H9 (cell line): ENCODE results near the gene TAAR8. TPM values are rescaled to one million over a fixed set of nuclear protein-coding genes. Genes with fewer than 3 reads are reported as not detected.

ENCODE experiments used
- DNase-seq: peaks from one replicate; pipeline ENCODE4 v3.0.0-alpha.2; 2017
- H2AFZ ChIP-seq: one replicate; pipeline ENCODE4 v1.6.1; 2013; ENCODE audit warnings: mild to moderate bottlenecking, low read length, control low read depth, moderate library complexity
- H2AK5ac ChIP-seq: 2 replicates; pipeline ENCODE4 v1.6.1; 2013; ENCODE audit warnings: low read length, control low read depth, mixed read lengths; ENCODE audit not compliant: insufficient read length
- H2BK120ac ChIP-seq: one replicate; pipeline ENCODE4 v1.6.1; 2013; ENCODE audit warnings: low read depth, mild to moderate bottlenecking, low read length, control low read depth, inconsistent platforms; ENCODE audit not compliant: poor library complexity, severe bottlenecking
- H2BK12ac ChIP-seq: 2 replicates; pipeline ENCODE4 v1.6.1; 2013; ENCODE audit warnings: low read length, control low read depth, mixed read lengths, low read depth; ENCODE audit not compliant: insufficient read length
- H2BK15ac ChIP-seq: 2 replicates; pipeline ENCODE4 v1.6.1; 2013; ENCODE audit warnings: low read depth, low read length, control low read depth
- H2BK20ac ChIP-seq: one replicate; pipeline ENCODE4 v1.6.1; 2013; ENCODE audit warnings: low read depth, mild to moderate bottlenecking, low read length, control low read depth, inconsistent platforms; ENCODE audit not compliant: poor library complexity, severe bottlenecking
- H2BK5ac ChIP-seq: 2 replicates; pipeline ENCODE4 v1.6.1; 2013; ENCODE audit warnings: low read length, control low read depth, mixed read lengths; ENCODE audit not compliant: insufficient read length
- H3K14ac ChIP-seq: 2 replicates; pipeline ENCODE4 v1.6.1; 2013; ENCODE audit warnings: low read length, control low read depth; ENCODE audit not compliant: insufficient read depth
- H3K18ac ChIP-seq: 2 replicates; pipeline ENCODE4 v1.6.1; 2013; ENCODE audit warnings: low read depth, mild to moderate bottlenecking, mixed read lengths, low read length, control low read depth; ENCODE audit not compliant: insufficient read length
- H3K23ac ChIP-seq: 2 replicates; pipeline ENCODE4 v1.6.1; 2013; ENCODE audit warnings: low read length, control low read depth, mixed read lengths, low read depth; ENCODE audit not compliant: insufficient read length
- H3K23me2 ChIP-seq: 2 replicates; pipeline ENCODE4 v1.6.1; 2013; ENCODE audit warnings: low read depth, mild to moderate bottlenecking, mixed read lengths, low read length, control low read depth; ENCODE audit not compliant: insufficient read length, poor library complexity, severe bottlenecking
- H3K27ac ChIP-seq: 2 replicates; pipeline ENCODE4 v1.5.1; 2013; ENCODE audit warnings: low read length, control low read depth, mixed read lengths, low read depth; ENCODE audit not compliant: insufficient read length
- H3K27me3 ChIP-seq: 2 replicates; pipeline ENCODE4 v1.6.1; 2013; ENCODE audit warnings: low read length, control low read depth, inconsistent platforms; ENCODE audit not compliant: insufficient read depth
- H3K4ac ChIP-seq: 2 replicates; pipeline ENCODE4 v1.6.1; 2013; ENCODE audit warnings: low read depth, mild to moderate bottlenecking, control low read depth, inconsistent platforms, low read length, moderate library complexity
- H3K4me1 ChIP-seq: 2 replicates; pipeline ENCODE4 v1.6.1; 2013; ENCODE audit warnings: low read length, control low read depth, inconsistent platforms; ENCODE audit not compliant: insufficient read depth
- H3K4me2 ChIP-seq: 2 replicates; pipeline ENCODE4 v1.6.1; 2013; ENCODE audit warnings: low read length, control low read depth, mixed read lengths; ENCODE audit not compliant: insufficient read length, insufficient read depth
- H3K56ac ChIP-seq: 2 replicates; pipeline ENCODE4 v1.6.1; 2013; ENCODE audit warnings: low read depth, mild to moderate bottlenecking, mixed read lengths, low read length, control low read depth; ENCODE audit not compliant: insufficient read length
- H3K79me1 ChIP-seq: 2 replicates; pipeline ENCODE4 v1.6.1; 2013; ENCODE audit warnings: low read depth, mild to moderate bottlenecking, moderate library complexity, low read length, control low read depth, inconsistent platforms; ENCODE audit not compliant: insufficient read depth, poor library complexity, severe bottlenecking
- H3K79me2 ChIP-seq: 2 replicates; pipeline ENCODE4 v1.6.1; 2013; ENCODE audit warnings: low read length, control low read depth, inconsistent platforms; ENCODE audit not compliant: insufficient read depth
- H3K9ac ChIP-seq: 2 replicates; pipeline ENCODE4 v1.6.1; 2013; ENCODE audit warnings: low read length, control low read depth, mixed read lengths; ENCODE audit not compliant: insufficient read length; ENCODE audit errors: extremely low read depth
- H3K9me3 ChIP-seq: one replicate; pipeline ENCODE4 v1.6.1; 2013; ENCODE audit warnings: low read depth, low read length, inconsistent platforms; ENCODE audit not compliant: control insufficient read depth
- H3T11ph ChIP-seq: one replicate; pipeline ENCODE4 v1.6.1; 2013; ENCODE audit warnings: mild to moderate bottlenecking, low read length, control low read depth, inconsistent platforms
- H4K20me1 ChIP-seq: one replicate; pipeline ENCODE4 v1.6.1; 2013; ENCODE audit not compliant: control insufficient read depth, insufficient read length, insufficient read depth
- H4K5ac ChIP-seq: 2 replicates; pipeline ENCODE4 v1.6.1; 2013; ENCODE audit warnings: low read depth, mild to moderate bottlenecking, mixed read lengths, low read length, control low read depth; ENCODE audit not compliant: insufficient read length
- H4K8ac ChIP-seq: replicated peaks from 2 replicates; pipeline ENCODE4 v1.6.1; 2013; ENCODE audit warnings: low read length, control low read depth, mixed read lengths, low read depth; ENCODE audit not compliant: insufficient read length
- H4K91ac ChIP-seq: 2 replicates; pipeline ENCODE4 v1.6.1; 2013; ENCODE audit warnings: low read depth, mild to moderate bottlenecking, moderate library complexity, mixed read lengths, low read length, control low read depth; ENCODE audit not compliant: insufficient read length
- H3K27ac Mint-ChIP-seq, 3 experiments: 2 replicates in 2 of 3; 3 replicates in 1 of 3; pipeline ENCODE4 v1.8.0; 2020 to 2021; ENCODE audit warnings: mixed read lengths in 3 of 3, mild to moderate bottlenecking in 1 of 3, moderate library complexity in 1 of 3
- H3K27me3 Mint-ChIP-seq: 2 replicates; pipeline ENCODE4 v1.8.0; 2021; ENCODE audit warnings: low read depth, mild to moderate bottlenecking, moderate library complexity, mixed read lengths
- H3K36me3 Mint-ChIP-seq, 3 experiments: 2 replicates in 2 of 3; 3 replicates in 1 of 3; pipeline ENCODE4 v1.8.0; 2020 to 2021; ENCODE audit warnings: low read depth in 3 of 3, mixed read lengths in 3 of 3; ENCODE audit not compliant: insufficient read depth in 1 of 3
- H3K4me1 Mint-ChIP-seq, 2 experiments: 2 replicates each; pipeline ENCODE4 v1.8.0; 2020; ENCODE audit warnings: mixed read lengths in 2 of 2
- H3K4me3 Mint-ChIP-seq, 2 experiments: 2 replicates in 1 of 2; 3 replicates in 1 of 2; pipeline ENCODE4 v1.8.0; 2020 to 2021; ENCODE audit warnings: mild to moderate bottlenecking in 2 of 2, mixed read lengths in 2 of 2, moderate library complexity in 1 of 2
- H3K9me3 Mint-ChIP-seq, 2 experiments: 2 replicates in 1 of 2; 3 replicates in 1 of 2; pipeline ENCODE4 v1.8.0; 2020; ENCODE audit warnings: mild to moderate bottlenecking in 2 of 2, mixed read lengths in 2 of 2, moderate library complexity in 1 of 2
- CTCF ChIP-seq: fragments of 200-600 bp; sonication (generic); conservative IDR thresholded peaks from 3 replicates; pipeline ENCODE4 v1.8.0; 2021; ENCODE audit warnings: antibody characterized with exemption, mild to moderate bottlenecking
- WGBS: extraction: QIAGEN DNeasy Blood & Tissue Kit; methylation state at CpG from one replicate; pipeline ENCODE4 v1.1.7; 2013; ENCODE audit warnings: missing lambda C conversion rate, low lambda C conversion rate, mixed read lengths; ENCODE audit not compliant: insufficient read length; ENCODE audit errors: extremely low coverage; 5-methylcytosine and 5-hydroxymethylcytosine counted together
- total RNA-seq: library from RNA; stranded (reverse); gene quantifications from 2 replicates; pipeline ENCODE4 v1.2.1, GENCODE V29; 2021

TAAR8 gene
- total RNA-seq, 1 experiment from 2014 or later, result not detected

- Histone ChIP-seq H4K20me1 (no peaks in the 10 kb centered on the region), H2BK12ac (no peak overlapping the region), H2AK5ac (no peak overlapping the region), H3K4me2 (no peak overlapping the region), H2AFZ (no peak overlapping the region), H4K8ac (no peak overlapping the region), H3K4me1 (peaks cover 9% of the 10 kb centered on the region; the same call in 1 of the 2 replicates), H3T11ph (no peak overlapping the region), H3K14ac (no peak overlapping the region), H4K5ac (no peak overlapping the region), H2BK15ac (no peak overlapping the region), H3K9me3 (no peaks in the 10 kb centered on the region), H3K18ac (no peak overlapping the region), H2BK5ac (no peak overlapping the region), H3K23ac (no peak overlapping the region), H3K79me1 (no peaks in the 10 kb centered on the region), H3K27me3 (no peaks in the 10 kb centered on the region), H2BK20ac (no peak overlapping the region), H3K23me2 (no peaks in the 10 kb centered on the region), H4K91ac (no peak overlapping the region), H2BK120ac (no peak overlapping the region), H3K79me2 (no peaks in the 10 kb centered on the region), H3K27ac (no peak overlapping the region), H3K4ac (no peak overlapping the region), H3K9ac (no peak overlapping the region), H3K56ac (no peak overlapping the region)
- Mint-ChIP-seq H3K36me3 (no peaks in the 10 kb centered on the region), H3K27me3 (no peaks in the 10 kb centered on the region), H3K9me3 (no peaks in the 10 kb centered on the region), H3K4me3 (no peak overlapping the region), H3K27ac (peak overlapping the region in 2 of 3 experiments; percentile 26 to 74; a peak in 2 of 7 replicates), H3K4me1 (peaks cover 21 to 25% of the 10 kb centered on the region in 2 experiments)
- no CpG with 5 or more reads among the region's 4 CpGs for WGBS
- TF ChIP-seq CTCF, result no peak
- DNase-seq, result no peak
These were observed 3.6 kb upstream of the TAAR8 start for GRCh38 chr6:132548746-132549463.
